ENCODE data around the gene NOLC1. TPM values are rescaled to one million over a fixed set of nuclear protein-coding genes. Genes with fewer than 3 reads are reported as not detected.
"Not testable (repeated sequence)": the region's sequence is repeated elsewhere in the genome, so short reads cannot be mapped to it uniquely, and the experiment has no call there.

NOLC1 gene
- polyA plus RNA-seq, 1 donor: 66.7 TPM

DNA sequence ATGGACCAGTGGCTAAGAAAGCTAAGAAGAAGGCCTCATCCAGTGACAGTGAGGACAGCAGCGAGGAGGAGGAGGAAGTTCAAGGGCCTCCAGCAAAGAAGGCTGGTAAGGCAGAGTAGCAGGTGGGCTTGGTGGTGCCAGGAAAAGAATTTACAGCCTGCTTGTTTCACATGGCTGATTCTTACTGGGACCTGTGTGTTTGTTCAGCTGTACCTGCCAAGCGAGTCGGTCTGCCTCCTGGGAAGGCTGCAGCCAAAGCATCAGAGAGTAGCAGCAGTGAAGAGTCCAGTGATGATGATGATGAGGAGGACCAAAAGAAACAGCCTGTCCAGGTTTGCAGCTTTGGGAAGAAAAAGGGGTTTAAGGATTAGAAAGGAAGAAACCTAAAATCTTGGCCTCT lies 5.0 kb downstream of the NOLC1 start:
- DNase-seq: no peak

DNA sequence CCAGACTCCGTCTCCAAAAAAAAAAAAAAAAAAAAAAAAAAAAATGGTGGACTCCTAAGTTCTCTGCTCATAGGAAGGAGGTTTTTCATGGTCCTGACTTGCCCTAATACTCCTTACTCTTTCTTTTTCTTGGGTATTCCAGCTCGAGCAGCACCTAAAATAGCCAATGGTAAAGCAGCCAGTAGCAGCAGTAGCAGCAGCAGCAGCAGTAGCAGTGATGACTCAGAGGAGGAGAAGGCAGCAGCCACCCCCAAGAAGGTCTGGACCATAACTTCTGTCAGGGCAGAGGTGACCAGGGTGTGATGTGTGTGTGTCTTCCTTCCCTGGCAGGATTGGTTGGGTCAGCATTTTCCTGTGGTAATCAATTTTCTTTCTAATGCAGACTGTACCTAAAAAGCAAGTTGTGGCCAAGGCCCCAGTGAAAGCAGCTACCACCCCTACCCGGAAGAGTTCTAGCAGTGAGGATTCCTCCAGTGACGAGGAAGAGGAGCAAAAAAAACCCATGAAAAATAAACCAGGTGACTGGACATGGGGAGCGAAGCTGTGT lies 6.9 kb downstream of the NOLC1 start:
- no peak for DNase-seq

DNA sequence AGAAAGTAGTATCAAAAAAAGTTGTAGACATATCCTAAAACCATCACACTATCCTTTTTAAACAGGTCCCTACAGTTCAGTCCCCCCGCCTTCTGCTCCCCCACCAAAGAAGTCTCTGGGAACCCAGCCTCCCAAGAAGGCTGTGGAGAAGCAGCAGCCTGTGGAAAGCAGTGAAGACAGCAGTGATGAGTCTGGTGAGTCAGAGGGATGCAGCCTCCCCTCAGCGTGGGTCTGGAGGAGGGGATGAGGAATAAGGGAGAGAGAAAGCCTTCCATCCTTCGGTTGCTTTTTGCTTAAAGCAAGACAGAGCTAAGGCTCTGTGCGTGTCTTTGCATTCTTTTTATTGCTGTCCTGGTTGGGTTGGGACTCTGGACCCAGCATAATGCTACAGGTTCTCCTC lies 7.6 kb downstream of the NOLC1 start:
- no peak for DNase-seq

DNA sequence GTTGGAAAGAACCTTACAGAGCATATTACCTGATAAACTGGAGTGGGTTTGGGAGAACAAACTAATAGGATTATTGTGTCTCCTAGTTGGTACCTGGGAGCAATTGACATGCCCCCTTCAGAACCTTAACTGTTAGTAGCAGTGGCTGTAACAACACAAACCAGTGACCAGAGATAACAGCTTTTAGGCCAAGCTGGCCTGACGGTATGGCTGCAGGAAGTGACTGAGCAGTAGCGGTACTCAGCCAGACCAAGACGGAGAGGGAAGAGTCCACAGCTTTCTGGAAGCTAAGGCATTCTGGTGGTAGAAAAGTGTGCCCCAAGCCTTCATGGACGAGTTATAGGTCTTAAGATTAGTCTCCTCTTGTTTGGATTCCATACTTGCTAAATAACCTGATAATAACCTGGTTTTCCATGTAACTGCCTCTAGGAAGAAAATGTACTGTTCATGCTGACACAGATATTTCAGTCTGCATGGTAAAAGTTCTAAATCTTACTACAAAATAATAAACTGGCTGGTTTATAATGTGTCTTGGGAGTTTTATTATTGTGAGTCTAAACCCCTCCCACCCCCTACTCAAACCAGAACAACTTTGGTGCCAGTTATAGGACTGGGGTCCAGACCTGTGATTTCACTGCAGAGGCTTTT lies 11.3 kb downstream of the NOLC1 start:
- DNase-seq: no peak

GRCh38 chr10:102167861-102168260 lies 15.7 kb downstream of the NOLC1 start:
- no peak for DNase-seq

GRCh38 chr10:102170602-102171001 lies 18.4 kb downstream of the NOLC1 start:
- no peak for DNase-seq

DNA sequence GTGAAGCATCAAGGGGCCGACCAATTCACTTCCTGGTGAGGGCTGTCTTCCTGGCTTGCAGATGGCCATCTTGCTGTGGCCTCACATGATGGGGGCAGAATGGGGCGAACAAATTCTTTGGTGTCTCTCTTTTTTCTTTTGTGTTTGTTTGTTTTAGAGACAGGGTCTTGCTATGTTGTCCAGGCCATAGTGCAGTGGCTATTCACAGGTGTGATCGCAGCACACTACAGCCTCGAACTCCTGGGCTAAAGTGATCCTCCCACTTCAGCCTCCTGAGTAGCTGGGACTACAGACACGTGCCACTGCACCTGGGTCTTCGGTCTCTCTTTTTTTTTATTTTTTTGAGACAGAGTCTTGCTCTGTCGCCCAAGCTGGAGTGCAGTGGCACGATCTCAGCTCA lies 20.1 kb downstream of the NOLC1 start:
- DNase-seq: no peak

DNA sequence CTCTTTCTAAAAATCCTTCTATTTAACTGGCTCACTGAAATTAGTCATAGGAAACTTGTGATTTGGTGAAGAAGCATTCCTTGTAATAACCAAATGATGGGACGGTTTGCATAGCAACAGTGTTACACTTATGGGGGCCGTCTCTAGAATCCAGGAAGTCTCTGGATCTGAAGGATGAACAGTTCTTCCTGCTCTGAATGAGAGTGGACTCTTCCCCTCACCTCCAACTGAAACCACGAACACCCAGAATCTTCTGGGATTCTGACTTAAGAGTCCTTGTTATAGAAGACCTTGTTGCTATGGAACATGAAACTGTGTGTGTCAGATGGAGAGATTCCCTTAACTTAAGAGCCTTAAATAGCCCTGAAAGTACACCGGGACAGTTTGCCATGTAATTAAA lies 23.2 kb downstream of the NOLC1 start:
- no peak for DNase-seq

DNA sequence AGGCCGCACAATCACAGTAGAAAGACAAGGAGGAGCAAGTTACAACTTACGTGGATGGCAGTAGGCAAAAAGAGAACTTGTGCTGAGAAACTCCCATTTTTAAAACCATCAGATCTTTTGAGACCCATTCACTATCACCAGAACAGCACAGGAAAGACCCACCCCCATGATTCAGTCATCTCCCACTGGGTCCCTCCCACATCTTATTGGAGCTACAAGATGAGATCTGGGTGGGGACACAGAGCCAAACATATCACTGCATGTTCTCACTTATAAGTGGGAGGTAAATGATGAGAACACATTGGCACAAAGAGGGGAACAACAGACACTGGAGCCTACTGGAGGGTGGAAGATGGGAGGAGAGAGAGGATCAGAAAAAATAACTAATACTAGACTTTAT lies 32.4 kb downstream of the NOLC1 start:
- DNase-seq: no peak

DNA sequence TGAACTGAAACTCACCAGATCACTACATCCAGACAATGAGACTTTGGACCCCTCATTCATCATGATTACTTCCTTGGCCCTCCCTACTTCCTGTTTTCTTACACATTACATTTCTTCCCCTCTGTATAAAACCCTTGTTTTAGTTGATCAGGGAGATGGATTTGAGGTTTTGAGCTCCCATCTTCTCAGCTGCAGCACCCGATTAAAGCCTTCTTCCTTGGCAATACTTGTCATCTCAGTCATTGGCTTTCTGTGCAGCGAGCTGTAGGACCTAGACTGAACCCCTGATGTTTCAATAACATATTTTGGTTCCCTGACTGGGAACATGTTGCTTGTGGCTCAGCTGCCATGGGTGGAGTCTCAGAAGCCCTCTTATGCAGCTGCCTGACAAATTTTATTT lies 33.1 kb downstream of the NOLC1 start:
- DNase-seq: no peak

DNA sequence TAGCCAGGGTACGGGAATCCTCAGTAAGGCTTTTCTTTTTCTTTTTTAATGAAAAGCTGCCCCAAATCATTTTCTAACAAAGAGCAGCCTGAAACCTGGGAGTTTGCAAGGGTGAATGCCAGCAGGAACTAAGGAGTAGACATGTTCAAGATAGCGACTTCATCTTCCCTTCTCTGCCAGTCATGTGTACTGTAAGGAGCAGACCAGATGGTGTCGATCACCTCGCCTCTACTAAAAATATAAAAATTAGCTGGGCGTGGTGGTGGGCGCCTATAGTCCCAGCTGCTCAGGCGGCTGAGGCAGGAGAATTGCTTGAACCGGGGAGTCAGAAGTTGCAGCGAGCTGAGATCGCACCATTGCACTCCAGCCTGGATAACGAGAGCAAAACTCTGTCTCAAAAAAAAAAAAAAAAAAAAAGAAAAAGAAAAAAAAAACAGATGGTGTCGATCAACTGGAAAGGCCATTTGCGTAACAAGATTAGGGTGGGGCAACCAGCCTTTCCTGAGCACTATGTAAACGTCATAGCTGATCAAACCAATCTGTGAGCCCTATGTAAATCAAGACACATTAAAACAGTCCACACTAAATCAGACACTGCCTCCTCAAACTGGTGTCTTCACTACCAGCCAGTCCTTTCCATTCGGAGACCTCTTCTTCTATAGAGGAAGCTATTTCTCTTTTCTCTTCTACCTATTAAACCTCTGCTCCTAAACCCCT lies 33.8 kb downstream of the NOLC1 start:
- DNase-seq: no peak

DNA sequence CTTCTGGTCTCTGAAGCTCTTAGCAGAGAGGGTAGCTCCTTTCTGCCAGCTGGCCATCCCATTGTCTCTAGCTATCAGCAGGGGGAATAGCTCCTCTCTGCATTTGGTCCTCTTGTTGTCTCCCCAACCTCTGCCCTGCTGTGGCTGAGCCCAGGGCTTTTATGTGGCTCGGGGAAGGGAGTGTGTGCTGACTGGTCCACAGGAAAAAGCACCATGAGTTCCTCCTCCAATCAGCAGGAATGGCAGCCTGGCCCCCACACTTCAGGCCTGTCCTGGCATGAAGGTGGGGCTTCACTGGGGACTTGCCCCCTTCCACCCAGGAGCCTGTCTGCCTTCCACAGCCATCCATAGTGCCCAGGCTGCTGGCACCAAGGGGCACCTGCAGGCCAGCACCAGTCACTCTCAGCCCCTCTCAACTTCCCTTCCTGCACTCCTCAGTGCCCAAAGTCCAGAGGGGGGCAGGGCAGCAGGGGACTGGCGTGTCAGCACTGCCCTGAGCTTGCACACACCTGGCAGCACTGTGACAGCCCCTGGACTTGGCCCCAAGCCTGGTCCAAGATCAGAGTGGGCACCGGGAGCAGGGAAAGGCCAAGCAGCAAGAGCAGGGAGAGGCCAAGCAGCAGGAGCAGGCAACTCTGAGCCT lies 36.2 kb downstream of the NOLC1 start:
- no peak for DNase-seq

DNA sequence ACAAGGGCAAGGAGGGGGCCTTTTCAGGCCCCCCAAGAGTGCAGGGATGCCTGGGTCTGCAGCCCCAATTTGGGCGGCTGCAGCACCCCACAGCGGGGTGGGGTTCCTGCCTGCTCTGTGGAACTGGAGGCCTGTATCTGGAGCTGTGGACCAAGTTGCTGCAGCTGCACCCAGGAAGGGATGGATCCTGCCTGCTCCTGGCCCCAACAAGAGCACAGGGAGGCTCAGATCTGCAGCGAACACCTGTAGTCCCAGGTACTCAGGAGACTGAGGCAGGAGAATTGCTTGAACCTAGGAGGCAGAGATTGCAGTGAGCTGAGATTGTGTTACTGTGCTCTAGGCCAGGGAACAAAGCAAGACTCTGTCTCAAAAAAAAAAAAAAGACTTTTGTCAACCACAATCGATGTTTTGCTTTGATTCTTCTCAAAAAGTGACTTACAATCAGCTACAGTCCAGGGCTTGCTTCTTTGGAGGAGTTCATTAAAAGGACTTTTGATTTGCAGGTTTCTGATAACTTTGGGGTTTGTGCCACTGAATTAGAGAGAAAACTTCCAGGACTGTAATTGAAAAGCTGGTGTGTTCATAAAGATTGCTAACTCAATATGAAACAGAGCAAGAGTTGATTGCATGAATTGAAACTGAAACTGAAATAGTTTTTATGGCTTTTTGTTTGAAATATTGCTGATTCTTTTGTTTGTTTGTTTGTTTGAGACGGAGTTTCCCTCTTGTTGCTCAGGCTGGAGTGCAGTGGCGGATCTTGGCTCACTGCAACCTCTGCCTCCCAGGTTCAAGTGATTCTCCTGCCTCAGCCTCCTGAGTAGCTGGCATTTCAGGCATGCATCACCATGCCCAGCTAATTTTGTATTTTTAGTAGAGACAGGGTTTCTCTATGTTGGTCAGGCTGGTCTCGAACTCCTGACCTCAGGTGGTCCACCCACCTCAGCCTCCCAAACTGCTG lies 37.0 kb downstream of the NOLC1 start:
- not testable (repeated sequence) for DNase-seq

GRCh38 chr10:102191956-102192355 lies 39.8 kb downstream of the NOLC1 start:
- no peak for DNase-seq

- DNase-seq: no peak
These were observed 43.2 kb downstream of the NOLC1 start for GRCh38 chr10:102195296-102195870.

- no peak for DNase-seq
These were observed 44.7 kb downstream of the NOLC1 start for GRCh38 chr10:102196893-102197292.

DNA sequence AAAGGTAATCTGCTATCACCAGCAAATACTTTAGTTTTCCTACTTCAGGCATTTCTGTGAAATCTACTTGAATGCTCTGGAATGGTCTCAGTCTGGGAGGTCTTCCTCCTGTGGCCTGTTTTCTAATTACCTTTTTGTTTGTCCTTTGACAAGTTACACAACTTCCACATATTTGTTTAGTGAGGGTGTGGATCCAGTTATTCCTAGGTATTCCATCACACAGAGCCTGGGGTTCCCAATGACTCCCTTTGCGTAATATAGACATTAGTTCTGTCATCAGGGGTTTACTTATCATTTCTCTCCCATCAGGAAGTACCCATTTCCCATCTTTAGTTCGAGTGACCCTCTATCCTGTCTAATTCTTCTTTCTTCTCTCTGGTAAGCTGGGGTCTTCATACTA lies 45.8 kb downstream of the NOLC1 start:
- DNase-seq: no peak

DNA sequence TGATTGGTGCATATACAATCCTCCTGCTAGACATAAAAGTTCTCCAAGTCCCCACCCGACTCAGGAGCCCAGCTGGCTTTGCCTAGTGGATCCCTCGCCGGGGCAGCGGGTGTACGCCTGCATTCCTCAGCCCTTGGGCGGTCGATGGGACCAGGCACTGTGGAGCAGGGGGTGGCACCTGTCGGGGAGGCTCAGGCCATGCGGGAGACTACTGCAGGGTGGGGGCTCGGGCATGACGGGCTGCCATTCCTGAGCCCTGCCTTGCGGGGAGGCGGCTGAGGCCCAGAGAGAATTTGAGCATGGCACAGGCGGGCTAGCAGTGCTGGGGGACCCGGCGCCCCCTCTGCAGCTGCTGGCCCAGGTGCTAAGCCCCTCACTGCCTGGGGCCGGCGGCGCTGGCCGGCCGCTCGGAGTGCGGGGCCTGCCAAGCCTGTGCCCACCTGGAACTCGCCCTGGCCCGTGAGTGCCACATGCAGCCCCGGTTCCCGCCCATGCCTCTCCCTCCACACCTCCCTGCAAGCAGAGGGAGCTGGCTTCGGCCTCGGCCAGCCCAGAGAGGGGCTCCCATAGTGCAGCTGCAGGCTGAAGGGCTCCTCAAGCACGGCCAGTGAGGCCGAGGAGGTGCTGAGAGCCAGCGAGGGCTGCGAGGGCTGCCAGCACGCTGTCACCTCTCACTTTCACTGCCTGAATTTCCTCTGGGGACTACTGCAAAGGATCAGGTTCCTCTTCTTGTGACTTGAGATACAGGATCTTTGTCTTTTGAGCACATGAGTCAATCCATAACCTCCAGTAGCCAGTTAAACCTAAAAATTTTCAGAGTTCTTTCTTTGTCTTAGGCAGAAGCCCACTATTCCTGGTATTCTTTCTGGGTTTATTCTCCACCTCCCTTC lies 48.8 kb downstream of the NOLC1 start:
- DNase-seq: no peak

DNA sequence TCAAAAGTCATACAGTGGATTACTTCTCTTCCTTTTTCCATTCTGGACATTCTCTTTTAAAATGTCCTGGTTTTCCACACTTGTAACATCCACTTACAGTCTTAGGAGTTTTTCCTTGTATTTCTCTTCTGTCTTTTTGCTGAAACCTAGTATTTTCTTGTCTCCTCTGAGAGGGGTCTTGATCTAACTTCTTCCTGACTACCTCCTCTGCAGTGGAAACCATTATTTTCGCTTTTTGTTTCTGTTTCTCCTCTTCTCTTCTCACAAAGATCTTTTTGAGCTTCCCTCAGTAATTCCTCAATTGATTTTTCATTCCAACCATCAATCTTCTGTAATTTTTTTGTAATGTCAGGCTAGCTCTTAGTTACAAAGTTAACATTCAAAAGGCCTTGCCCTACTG lies 50.2 kb downstream of the NOLC1 start:
- no peak for DNase-seq

DNA sequence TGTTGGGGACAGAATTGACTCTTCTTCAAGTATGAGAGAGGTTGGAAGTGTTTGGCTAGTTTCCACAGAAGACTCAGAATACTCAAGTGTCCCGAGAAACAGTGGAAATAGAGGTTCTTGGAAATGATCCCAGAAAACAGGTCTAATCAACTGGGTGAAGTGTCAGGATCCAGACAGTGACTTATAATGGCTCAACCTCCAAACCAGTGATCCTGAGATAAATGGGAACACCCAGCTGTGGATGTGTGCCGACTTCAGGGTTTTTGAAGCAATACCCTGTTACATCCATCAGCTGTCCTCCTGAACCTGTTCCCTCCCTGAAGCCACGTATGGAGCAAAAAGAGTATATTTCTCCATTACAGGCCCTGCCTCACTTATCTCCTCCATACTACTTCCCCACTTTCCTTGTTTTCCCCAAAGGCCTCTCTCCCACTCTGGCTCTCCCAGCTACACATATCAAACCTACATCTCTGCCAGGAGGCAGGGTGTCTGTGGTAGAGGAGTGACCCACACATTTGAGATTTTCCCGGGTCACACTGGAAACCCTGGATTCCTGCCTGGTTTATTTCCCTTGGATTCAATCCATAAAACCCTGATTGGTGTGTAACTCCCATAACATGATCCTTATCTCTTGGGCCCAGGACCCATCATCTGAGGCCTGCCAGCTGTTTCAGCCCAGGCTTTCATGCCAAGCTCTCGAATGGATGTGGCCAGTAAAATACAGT lies 56.3 kb downstream of the NOLC1 start:
- DNase-seq: no peak

All from hindlimb muscle (tissue), 1 donor.